ENCODE results near the gene GNB1.

DNA sequence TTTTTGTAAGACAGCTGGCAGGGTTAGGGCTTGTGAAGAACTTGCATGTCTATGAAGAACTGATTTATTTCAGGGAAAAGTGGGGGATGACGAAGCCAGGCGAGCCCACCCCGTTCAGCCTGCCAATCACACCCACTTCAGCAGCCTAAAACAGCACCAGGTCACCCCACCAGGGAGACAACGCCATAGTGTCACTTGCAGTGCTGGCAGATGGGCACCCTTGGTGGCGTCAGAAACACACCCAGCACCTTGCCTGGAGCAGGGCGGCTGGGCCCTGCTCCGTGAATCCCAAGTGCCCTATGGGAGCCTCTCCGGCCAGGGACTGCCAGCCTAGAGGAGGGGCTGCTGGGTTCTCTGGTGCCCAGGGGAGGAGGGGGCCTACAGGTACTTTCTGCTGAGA lies 107.6 kb downstream of the GNB1 start:
- TF ChIP-seq ISL1 (CRISPR knock-in tag; IDR thresholded peaks at IDR 0.05), result no peak
- no peak for TF ChIP-seq ARNTL (CRISPR knock-in tag; IDR thresholded peaks at IDR 0.05; ENCODE audit: borderline replicate concordance, low read depth)
- TF ChIP-seq, protein P1, sequence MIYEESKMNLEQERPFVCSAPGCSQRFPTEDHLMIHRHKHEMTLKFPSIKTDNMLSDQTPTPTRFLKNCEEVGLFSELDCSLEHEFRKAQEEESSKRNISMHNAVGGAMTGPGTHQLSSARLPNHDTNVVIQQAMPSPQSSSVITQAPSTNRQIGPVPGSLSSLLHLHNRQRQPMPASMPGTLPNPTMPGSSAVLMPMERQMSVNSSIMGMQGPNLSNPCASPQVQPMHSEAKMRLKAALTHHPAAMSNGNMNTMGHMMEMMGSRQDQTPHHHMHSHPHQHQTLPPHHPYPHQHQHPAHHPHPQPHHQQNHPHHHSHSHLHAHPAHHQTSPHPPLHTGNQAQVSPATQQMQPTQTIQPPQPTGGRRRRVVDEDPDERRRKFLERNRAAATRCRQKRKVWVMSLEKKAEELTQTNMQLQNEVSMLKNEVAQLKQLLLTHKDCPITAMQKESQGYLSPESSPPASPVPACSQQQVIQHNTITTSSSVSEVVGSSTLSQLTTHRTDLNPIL (CRISPR knock-in tag; IDR thresholded peaks at IDR 0.05; ENCODE audit: low read depth), result no peak
- TF ChIP-seq BACH2 (CRISPR knock-in tag; IDR thresholded peaks at IDR 0.05; ENCODE audit: borderline replicate concordance), result no peak
- TF ChIP-seq GLIS3 (CRISPR knock-in tag; IDR thresholded peaks at IDR 0.05), result no peak
- TF ChIP-seq ZFP3 (CRISPR knock-in tag; IDR thresholded peaks at IDR 0.05), result no peak
- no peak for TF ChIP-seq CSDC2 (CRISPR knock-in tag; IDR thresholded peaks at IDR 0.05)
- TF ChIP-seq, protein P2, sequence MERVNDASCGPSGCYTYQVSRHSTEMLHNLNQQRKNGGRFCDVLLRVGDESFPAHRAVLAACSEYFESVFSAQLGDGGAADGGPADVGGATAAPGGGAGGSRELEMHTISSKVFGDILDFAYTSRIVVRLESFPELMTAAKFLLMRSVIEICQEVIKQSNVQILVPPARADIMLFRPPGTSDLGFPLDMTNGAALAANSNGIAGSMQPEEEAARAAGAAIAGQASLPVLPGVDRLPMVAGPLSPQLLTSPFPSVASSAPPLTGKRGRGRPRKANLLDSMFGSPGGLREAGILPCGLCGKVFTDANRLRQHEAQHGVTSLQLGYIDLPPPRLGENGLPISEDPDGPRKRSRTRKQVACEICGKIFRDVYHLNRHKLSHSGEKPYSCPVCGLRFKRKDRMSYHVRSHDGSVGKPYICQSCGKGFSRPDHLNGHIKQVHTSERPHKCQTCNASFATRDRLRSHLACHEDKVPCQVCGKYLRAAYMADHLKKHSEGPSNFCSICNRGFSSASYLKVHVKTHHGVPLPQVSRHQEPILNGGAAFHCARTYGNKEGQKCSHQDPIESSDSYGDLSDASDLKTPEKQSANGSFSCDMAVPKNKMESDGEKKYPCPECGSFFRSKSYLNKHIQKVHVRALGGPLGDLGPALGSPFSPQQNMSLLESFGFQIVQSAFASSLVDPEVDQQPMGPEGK (CRISPR knock-in tag; IDR thresholded peaks at IDR 0.05; ENCODE audit: borderline replicate concordance), result no peak
- no peak for TF ChIP-seq TOX (CRISPR knock-in tag; IDR thresholded peaks at IDR 0.05; ENCODE audit: borderline replicate concordance)
- no peak for TF ChIP-seq ZC3H10 (CRISPR knock-in tag; IDR thresholded peaks at IDR 0.05)

Data from SK-N-SH treated with all-trans-retinoic acid at 6 μM for 48 hours (cell line).